ENCODE results near the gene ACAD10. TPM values are rescaled to one million over a fixed set of nuclear protein-coding genes. Genes with fewer than 3 reads are reported as not detected.
A peak's percentile ranks its signal among the peaks of the same experiment; 100 is the strongest.
"Not testable (repeated sequence)": the region's sequence is repeated elsewhere in the genome, so short reads cannot be mapped to it uniquely, and the experiment has no call there.

Gene ACAD10
- total and polyA plus RNA-seq, 7 donors = 5.8 to 31.0 (median 12.8) TPM

- peaks cover 8 to 61% (median 31%) of the 10 kb centered on the region in 4 donors for H3K36me3 ChIP-seq
- WGBS, 2 donors = 95% methylated on average over 5 of the region's 5 CpGs
- no peaks in the 10 kb centered on the region for H3K9me3 ChIP-seq
- no peaks in the 10 kb centered on the region for H3K27me3 ChIP-seq
- H3K27ac ChIP-seq = no peak overlapping the region
- no peaks in the 10 kb centered on the region for H3K4me1 ChIP-seq
- no peak overlapping the region for H3K4me3 ChIP-seq
- no peak for TF ChIP-seq POLR2AphosphoS5 (IDR thresholded peaks at IDR 0.05)
- TF ChIP-seq POLR2A (IDR thresholded peaks at IDR 0.05) = no peak
- TF ChIP-seq CTCF (IDR thresholded peaks at IDR 0.05) = no peak
- TF ChIP-seq EP300 (IDR thresholded peaks at IDR 0.05) = no peak
- intact Hi-C loops (cut with DNase I) = no loop called here
- DNase-seq = no peak
These were observed 8.0 kb downstream of the ACAD10 start for GRCh38 chr12:111693818-111694217.

- H3K4me3 ChIP-seq = no peak overlapping the region
- intact Hi-C loops (cut with DNase I) = no loop called here
- H3K27me3 ChIP-seq = no peaks in the 10 kb centered on the region
- H3K4me1 ChIP-seq = no peaks in the 10 kb centered on the region
- no peak for TF ChIP-seq POLR2A (IDR thresholded peaks at IDR 0.05)
- DNase-seq = no peak
- WGBS, 2 donors = 58 to 81% methylated on average over 2 of the region's 2 CpGs
- H3K9me3 ChIP-seq = no peaks in the 10 kb centered on the region
- peaks cover 3 to 82% (median 29%) of the 10 kb centered on the region in 4 donors for H3K36me3 ChIP-seq
- no peak overlapping the region for H3K27ac ChIP-seq
These were observed 14.1 kb downstream of the ACAD10 start for GRCh38 chr12:111699962-111700361.

GRCh38 chr12:111705672-111706071 lies 19.8 kb downstream of the ACAD10 start:
- intact Hi-C loops (cut with DNase I) = no loop called here
- H3K27ac ChIP-seq = no peak overlapping the region
- 81 to 89% methylated on average over 5 of the region's 5 CpGs for WGBS, 2 donors
- no peak for DNase-seq
- H3K4me1 ChIP-seq = no peaks in the 10 kb centered on the region
- no peak overlapping the region for H3K4me3 ChIP-seq
- H3K9me3 ChIP-seq = no peaks in the 10 kb centered on the region
- peaks cover 0 to 83% (median 33%) of the 10 kb centered on the region in 4 donors for H3K36me3 ChIP-seq
- H3K27me3 ChIP-seq = no peaks in the 10 kb centered on the region
- no peak for TF ChIP-seq POLR2AphosphoS5 (IDR thresholded peaks at IDR 0.05)

GRCh38 chr12:111706145-111706544 lies 20.3 kb downstream of the ACAD10 start:
- DNase-seq = no peak
- no peaks in the 10 kb centered on the region for H3K4me1 ChIP-seq
- H3K4me3 ChIP-seq = no peak overlapping the region
- intact Hi-C loops (cut with DNase I) = no loop called here
- peaks cover 0 to 84% (median 36%) of the 10 kb centered on the region in 4 donors for H3K36me3 ChIP-seq
- H3K27ac ChIP-seq = no peak overlapping the region
- TF ChIP-seq POLR2AphosphoS5 (IDR thresholded peaks at IDR 0.05) = peak in 1 of 4 donors; percentile 33
- no peak for TF ChIP-seq POLR2A (IDR thresholded peaks at IDR 0.05)
- H3K9me3 ChIP-seq = no peaks in the 10 kb centered on the region
- WGBS, 2 donors = 59 to 77% methylated on average over 6 of the region's 6 CpGs
- no peaks in the 10 kb centered on the region for H3K27me3 ChIP-seq

- Histone ChIP-seq H3K36me3 (peaks cover 0 to 90% (median 39%) of the 10 kb centered on the region in 4 donors), H3K27ac (peak overlapping the region in 2 of 4 donors; percentile 48 to 57), H3K4me3 (no peak overlapping the region), H3K27me3 (no peaks in the 10 kb centered on the region), H3K9me3 (no peaks in the 10 kb centered on the region), H3K4me1 (peaks cover 0 to 9% (median 5%) of the 10 kb centered on the region in 4 donors)
- intact Hi-C loops (cut with DNase I) = no loop called here
- TF ChIP-seq POLR2A (IDR thresholded peaks at IDR 0.05) (no peak), POLR2AphosphoS5 (IDR thresholded peaks at IDR 0.05) (no peak), CTCF (IDR thresholded peaks at IDR 0.05) (no peak), EP300 (IDR thresholded peaks at IDR 0.05) (no peak)
- 29 to 75% methylated on average over 4 of the region's 4 CpGs for WGBS, 2 donors
- DNase-seq = no peak
These were observed 29.4 kb downstream of the ACAD10 start for GRCh38 chr12:111715279-111715678.

- H3K4me1 ChIP-seq; H3K4me3 ChIP-seq; H3K27ac ChIP-seq; H3K9me3 ChIP-seq; DNase-seq; intact Hi-C loops (cut with DNase I); H3K27me3 ChIP-seq: not testable (repeated sequence)
- WGBS, 2 donors = 93 to 98% methylated on average over 10 of the region's 10 CpGs
- H3K36me3 ChIP-seq = peaks cover 0 to 72% (median 22%) of the 10 kb centered on the region in 4 donors
These were observed 33.5 kb downstream of the ACAD10 start for GRCh38 chr12:111719316-111719715.

- Histone ChIP-seq H3K27me3 (no peaks in the 10 kb centered on the region), H3K27ac (no peak overlapping the region), H3K36me3 (peaks cover 0 to 75% (median 22%) of the 10 kb centered on the region in 4 donors), H3K9me3 (no peaks in the 10 kb centered on the region), H3K4me1 (peaks cover 0 to 5% (median 2%) of the 10 kb centered on the region in 4 donors), H3K4me3 (no peak overlapping the region)
- no peak for DNase-seq
- intact Hi-C loops (cut with DNase I) = no loop called here
- no peak for TF ChIP-seq CTCF (IDR thresholded peaks at IDR 0.05)
- TF ChIP-seq POLR2AphosphoS5 (IDR thresholded peaks at IDR 0.05) = no peak
- TF ChIP-seq EP300 (IDR thresholded peaks at IDR 0.05) = no peak
- TF ChIP-seq POLR2A (IDR thresholded peaks at IDR 0.05) = no peak
- WGBS, 2 donors = 95 to 97% methylated on average over 6 of the region's 6 CpGs
These were observed 34.6 kb downstream of the ACAD10 start for GRCh38 chr12:111720457-111720856.

GRCh38 chr12:111723646-111724360 lies 38.0 kb downstream of the ACAD10 start:
- H3K9me3 ChIP-seq; DNase-seq; H3K27me3 ChIP-seq; intact Hi-C loops (cut with DNase I); H3K4me3 ChIP-seq; H3K4me1 ChIP-seq; H3K27ac ChIP-seq: not testable (repeated sequence)
- peaks cover 0 to 73% (median 16%) of the 10 kb centered on the region in 4 donors for H3K36me3 ChIP-seq
- WGBS, 2 donors = 96% methylated on average over 46 of the region's 46 CpGs
